ENCODE data around the gene KRT7.

The KRT7 gene

GRCh38 chr12:52200086-52200780, 32.8 kb upstream of the KRT7 start:
- no peak overlapping the region for H3K4me3 ChIP-seq (ENCODE audit: low read depth, low read length)
- TF ChIP-seq CTCF (IDR thresholded peaks at IDR 0.05; ENCODE audit: insufficient read depth, low read depth, low read length, missing control alignments) = no peak
- no peak for DNase-seq (ENCODE audit: low read depth)

- DNase-seq (ENCODE audit: low read depth) = no peak
- no peak for TF ChIP-seq CTCF (IDR thresholded peaks at IDR 0.05; ENCODE audit: insufficient read depth, low read depth, low read length, missing control alignments)
- no peak overlapping the region for H3K4me3 ChIP-seq (ENCODE audit: low read depth, low read length)
Measured at GRCh38 chr12:52200781-52201450, 32.1 kb upstream of the KRT7 start.

- no peak for DNase-seq (ENCODE audit: low read depth)
- no peak for TF ChIP-seq CTCF (IDR thresholded peaks at IDR 0.05; ENCODE audit: insufficient read depth, low read depth, low read length, missing control alignments)
- H3K4me3 ChIP-seq (ENCODE audit: low read depth, low read length) = no peak overlapping the region
Measured at GRCh38 chr12:52201451-52201839, 31.6 kb upstream of the KRT7 start.

- no peak for DNase-seq (ENCODE audit: low read depth)
- no peak for TF ChIP-seq CTCF (IDR thresholded peaks at IDR 0.05; ENCODE audit: insufficient read depth, low read depth, low read length, missing control alignments)
Measured at GRCh38 chr12:52202361-52203078, 30.5 kb upstream of the KRT7 start.

GRCh38 chr12:52203079-52203921, 29.7 kb upstream of the KRT7 start:
- no peak for TF ChIP-seq CTCF (IDR thresholded peaks at IDR 0.05; ENCODE audit: insufficient read depth, low read depth, low read length, missing control alignments)
- no peak overlapping the region for H3K4me3 ChIP-seq (ENCODE audit: low read depth, low read length)
- peak; percentile 34 for DNase-seq (ENCODE audit: low read depth)

More at GRCh38 chr12:52202361-52203078, 30.5 kb upstream of the KRT7 start:
- no peak overlapping the region for H3K4me3 ChIP-seq (ENCODE audit: low read depth, low read length)

- DNase-seq (ENCODE audit: low read depth) = no peak
- TF ChIP-seq CTCF (IDR thresholded peaks at IDR 0.05; ENCODE audit: insufficient read depth, low read depth, low read length, missing control alignments) = no peak
- no peak overlapping the region for H3K4me3 ChIP-seq (ENCODE audit: low read depth, low read length)
Measured at GRCh38 chr12:52204095-52204930, 28.7 kb upstream of the KRT7 start.

Measured in GM12865 (cell line).